Caco-2 (cell line): ENCODE results near the gene KIRREL3. TPM values are rescaled to one million over a fixed set of nuclear protein-coding genes. Genes with fewer than 3 reads are reported as not detected.

Experiments
- BruUV-seq: library from RNA; stranded (reverse); fragments of 400-500 nt; replicated peaks from 2 replicates; lab custom pipeline; 2021; lab: Mats Ljungman, UMichigan
- CTCF ChIA-PET: fragments of 300-600 bp; sonication (Branson Sonifier 250); formaldehyde crosslinking; loops from one replicate; lab custom pipeline; 2022; ENCODE audit warnings: antibody characterized with exemption; lab: Charles Lee
- POLR2A ChIA-PET: fragments of 300-600 bp; sonication (Branson Sonifier 250); formaldehyde crosslinking; loops from one replicate; lab custom pipeline; 2022; ENCODE audit warnings: antibody characterized with exemption; lab: Charles Lee
- DNase-seq, 2 experiments: peaks; one replicate each; pipeline versions ENCODE4 v3.0.0 to v3.0.0-alpha.2; 2020 to 2022
- H3K27me3 ChIP-seq: replicated peaks from 2 replicates; pipeline ENCODE4 v1.6.0; 2011; ENCODE audit warnings: low read length; ENCODE audit not compliant: control insufficient read depth, insufficient read depth
- H3K36me3 ChIP-seq: 2 replicates; pipeline ENCODE4 v1.5.1; 2011; ENCODE audit warnings: low read length; ENCODE audit not compliant: control insufficient read depth, insufficient read depth
- H3K4me1 ChIP-seq: fragments of 250-450 bp; sonication (Bioruptor Pico); 2 replicates; pipeline ENCODE4 v1.5.1; 2020; ENCODE audit warnings: mild to moderate bottlenecking
- H3K4me3 ChIP-seq: 2 replicates; pipeline ENCODE4 v1.5.1; 2011; ENCODE audit warnings: low read depth, mild to moderate bottlenecking, control low read depth, low read length
- H3K9me3 ChIP-seq: fragments of 250-450 bp; sonication (Bioruptor Pico); 2 replicates; pipeline ENCODE4 v1.5.1; 2020; ENCODE audit warnings: mild to moderate bottlenecking, moderate library complexity
- H3K27ac Mint-ChIP-seq: one replicate; pipeline ENCODE4 v1.8.0; 2022; ENCODE audit warnings: mixed read lengths; ENCODE audit not compliant: unreplicated experiment
- H3K27me3 Mint-ChIP-seq: one replicate; pipeline ENCODE4 v1.8.0; 2022; ENCODE audit warnings: mixed read lengths; ENCODE audit not compliant: insufficient read depth, unreplicated experiment
- H3K36me3 Mint-ChIP-seq: one replicate; pipeline ENCODE4 v1.8.0; 2022; ENCODE audit warnings: mild to moderate bottlenecking, mixed read lengths; ENCODE audit not compliant: insufficient read depth, unreplicated experiment
- H3K4me1 Mint-ChIP-seq: one replicate; pipeline ENCODE4 v1.8.0; 2022; ENCODE audit warnings: low read depth, mixed read lengths; ENCODE audit not compliant: unreplicated experiment
- H3K4me3 Mint-ChIP-seq: one replicate; pipeline ENCODE4 v1.8.0; 2022; ENCODE audit warnings: mild to moderate bottlenecking, moderate library complexity, mixed read lengths; ENCODE audit not compliant: unreplicated experiment
- H3K9me3 Mint-ChIP-seq: one replicate; pipeline ENCODE4 v1.8.0; 2022; ENCODE audit warnings: mixed read lengths; ENCODE audit not compliant: unreplicated experiment
- intact Hi-C: fragments of 100-400 bp; cut with micrococcal nuclease; formaldehyde crosslinking; loops from one replicate; pipeline ENCODE4 v1.10.0; 2022; ENCODE audit not compliant: unreplicated experiment
- total RNA-seq: library from RNA; stranded (reverse); gene quantifications from 2 replicates; pipeline ENCODE4 v1.2.3, GENCODE V29; 2022
- TF ChIP-seq, protein P1 (sequence below), 2 experiments: fragments of 200-600 bp in 1 of 2; IDR thresholded peaks; 1 replicate in 1 of 2; 2 replicates in 1 of 2; pipeline versions ENCODE4 v1.5.1 to v1.8.0; 2011 to 2022; ENCODE audit warnings: antibody characterized with exemption in 1 of 2, control low read depth in 1 of 2, inconsistent platforms in 1 of 2, low read depth in 1 of 2, low read length in 1 of 2, mild to moderate bottlenecking in 1 of 2, moderate library complexity in 1 of 2; ENCODE audit not compliant: insufficient read depth in 1 of 2, severe bottlenecking in 1 of 2, unreplicated experiment in 1 of 2

The KIRREL3 gene
- total RNA-seq, 1 experiment from 2014 or later = not detected

DNA sequence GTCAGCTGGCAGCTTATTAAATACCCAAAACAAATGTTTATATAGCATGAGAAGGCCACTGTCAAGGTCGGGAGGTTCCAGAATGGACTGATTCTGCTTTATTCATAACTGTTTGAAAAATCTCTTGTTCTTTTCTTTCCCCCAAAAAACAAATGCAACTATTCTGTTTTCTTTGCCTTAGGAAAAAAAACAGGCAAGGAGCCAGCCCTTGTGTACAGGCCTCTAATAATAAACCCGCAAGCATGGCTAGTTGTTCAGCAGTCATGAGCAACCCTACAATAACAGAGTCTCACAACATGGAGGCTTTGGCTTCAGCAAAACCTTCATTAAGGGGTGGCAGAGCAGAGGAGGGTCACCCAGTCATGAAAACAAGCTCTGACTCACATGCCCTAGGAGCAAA, 191.7 kb downstream of the KIRREL3 start:
- Histone ChIP-seq H3K4me3 (no peak overlapping the region), H3K4me1 (no peaks in the 10 kb centered on the region), H3K9me3 (no peaks in the 10 kb centered on the region), H3K36me3 (no peaks in the 10 kb centered on the region), H3K27me3 (no peaks in the 10 kb centered on the region; the same call in 1 of the 2 replicates)
- no peaks in the 10 kb centered on the region for H3K9me3 Mint-ChIP-seq
- no peak overlapping the region for H3K27ac Mint-ChIP-seq
- DNase-seq = no peak
- POLR2A ChIA-PET = no interaction called here
- intact Hi-C loops = no loop called here
- H3K4me3 Mint-ChIP-seq = no peak overlapping the region
- CTCF ChIA-PET = no interaction called here
- no TSS peak for BruUV-seq
- H3K36me3 Mint-ChIP-seq = no peaks in the 10 kb centered on the region
- H3K4me1 Mint-ChIP-seq = no peaks in the 10 kb centered on the region
- H3K27me3 Mint-ChIP-seq = peaks cover 17% of the 10 kb centered on the region
- TF ChIP-seq, protein P1, sequence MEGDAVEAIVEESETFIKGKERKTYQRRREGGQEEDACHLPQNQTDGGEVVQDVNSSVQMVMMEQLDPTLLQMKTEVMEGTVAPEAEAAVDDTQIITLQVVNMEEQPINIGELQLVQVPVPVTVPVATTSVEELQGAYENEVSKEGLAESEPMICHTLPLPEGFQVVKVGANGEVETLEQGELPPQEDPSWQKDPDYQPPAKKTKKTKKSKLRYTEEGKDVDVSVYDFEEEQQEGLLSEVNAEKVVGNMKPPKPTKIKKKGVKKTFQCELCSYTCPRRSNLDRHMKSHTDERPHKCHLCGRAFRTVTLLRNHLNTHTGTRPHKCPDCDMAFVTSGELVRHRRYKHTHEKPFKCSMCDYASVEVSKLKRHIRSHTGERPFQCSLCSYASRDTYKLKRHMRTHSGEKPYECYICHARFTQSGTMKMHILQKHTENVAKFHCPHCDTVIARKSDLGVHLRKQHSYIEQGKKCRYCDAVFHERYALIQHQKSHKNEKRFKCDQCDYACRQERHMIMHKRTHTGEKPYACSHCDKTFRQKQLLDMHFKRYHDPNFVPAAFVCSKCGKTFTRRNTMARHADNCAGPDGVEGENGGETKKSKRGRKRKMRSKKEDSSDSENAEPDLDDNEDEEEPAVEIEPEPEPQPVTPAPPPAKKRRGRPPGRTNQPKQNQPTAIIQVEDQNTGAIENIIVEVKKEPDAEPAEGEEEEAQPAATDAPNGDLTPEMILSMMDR (IDR thresholded peaks at IDR 0.05; ENCODE audit: insufficient read depth in 1 of 2, low read depth in 1 of 2, low read length in 1 of 2, severe bottlenecking in 1 of 2, unreplicated experiment in 1 of 2) = no peak

- H3K4me1 Mint-ChIP-seq = no peaks in the 10 kb centered on the region
- no peaks in the 10 kb centered on the region for H3K9me3 Mint-ChIP-seq
- Histone ChIP-seq H3K4me1 (no peaks in the 10 kb centered on the region), H3K27me3 (no peaks in the 10 kb centered on the region; the same call in 1 of the 2 replicates), H3K4me3 (no peak overlapping the region), H3K36me3 (no peaks in the 10 kb centered on the region), H3K9me3 (no peaks in the 10 kb centered on the region)
- POLR2A ChIA-PET = no interaction called here
- H3K27ac Mint-ChIP-seq = no peak overlapping the region
- DNase-seq = no peak
- no TSS peak for BruUV-seq
- peaks cover 20% of the 10 kb centered on the region for H3K27me3 Mint-ChIP-seq
- CTCF ChIA-PET = no interaction called here
- H3K4me3 Mint-ChIP-seq = no peak overlapping the region
- H3K36me3 Mint-ChIP-seq = no peaks in the 10 kb centered on the region
- TF ChIP-seq, protein P1 (IDR thresholded peaks at IDR 0.05; ENCODE audit: insufficient read depth in 1 of 2, low read depth in 1 of 2, low read length in 1 of 2, severe bottlenecking in 1 of 2, unreplicated experiment in 1 of 2) = no peak
- intact Hi-C loops = no loop called here
These were observed 192.3 kb downstream of the KIRREL3 start for GRCh38 chr11:126808296-126808695.

DNA sequence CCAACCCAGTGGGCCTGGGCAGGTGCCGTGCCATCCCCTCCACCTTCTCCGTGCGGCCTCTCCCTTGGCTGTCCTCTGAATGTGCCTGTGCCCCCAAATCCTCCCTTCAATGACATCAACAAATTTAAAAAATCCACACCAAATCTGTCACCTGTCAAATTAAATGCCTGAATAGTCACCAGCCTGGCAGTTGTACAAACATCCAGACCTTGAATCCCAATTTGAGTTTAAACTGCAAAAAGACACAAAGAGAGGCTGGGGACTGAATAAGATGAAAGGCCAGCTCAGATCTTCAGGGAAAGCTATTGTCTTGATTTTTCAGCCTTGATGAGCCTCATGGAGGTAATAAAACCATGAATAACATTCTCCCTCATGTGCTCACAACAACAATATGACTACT, 194.7 kb downstream of the KIRREL3 start:
- no peaks in the 10 kb centered on the region for H3K9me3 ChIP-seq
- H3K4me1 ChIP-seq = no peaks in the 10 kb centered on the region
- TF ChIP-seq, protein P1 (IDR thresholded peaks at IDR 0.05; ENCODE audit: insufficient read depth in 1 of 2, low read depth in 1 of 2, low read length in 1 of 2, severe bottlenecking in 1 of 2, unreplicated experiment in 1 of 2) = no peak
- H3K27me3 ChIP-seq = no peaks in the 10 kb centered on the region; the same call in 1 of the 2 replicates
- no peak for DNase-seq
- Mint-ChIP-seq H3K27ac (no peak overlapping the region), H3K36me3 (no peaks in the 10 kb centered on the region), H3K9me3 (no peaks in the 10 kb centered on the region), H3K4me1 (no peaks in the 10 kb centered on the region), H3K4me3 (no peak overlapping the region), H3K27me3 (peaks cover 29% of the 10 kb centered on the region)
- H3K36me3 ChIP-seq = no peaks in the 10 kb centered on the region
- ChIA-PET CTCF (interaction anchor here (0.6 kb wide), 1 partner anchor 36 kb away, joined by 3 read pairs; no protein-coding TSS in a partner anchor), POLR2A (no interaction called here)
- intact Hi-C loops = no loop called here
- no peak overlapping the region for H3K4me3 ChIP-seq
- no TSS peak for BruUV-seq
